Smooth muscle cell (in vitro differentiated cells): Measurements from ENCODE around the gene MPIG6B. TPM values are rescaled to one million over a fixed set of nuclear protein-coding genes. Genes with fewer than 3 reads are reported as not detected.

ENCODE experiments used
- DNase-seq: peaks from one replicate; lab custom pipeline; 2025; ENCODE audit not compliant: unreplicated experiment; lab: John Stamatoyannopoulos, UW
- H2AFZ ChIP-seq: fragments of 200-600 bp; sonication (generic); 2 replicates; pipeline ENCODE4 v1.6.0; 2016; ENCODE audit warnings: antibody characterized with exemption, low read depth, mild to moderate bottlenecking
- H3F3A ChIP-seq: fragments of 200-600 bp; sonication (generic); 2 replicates; pipeline ENCODE4 v1.6.0; 2017; ENCODE audit warnings: antibody characterized with exemption, low read depth
- H3K27ac ChIP-seq: fragments of 200-600 bp; sonication (generic); 2 replicates; pipeline ENCODE4 v1.5.1; 2016; ENCODE audit warnings: low read depth, mild to moderate bottlenecking
- H3K27me3 ChIP-seq: fragments of 200-600 bp; sonication (generic); 2 replicates; pipeline ENCODE4 v1.6.1; 2016; ENCODE audit warnings: low read depth, mild to moderate bottlenecking
- H3K36me3 ChIP-seq: fragments of 200-600 bp; sonication (generic); 2 replicates; pipeline ENCODE4 v1.5.1; 2016; ENCODE audit warnings: low read depth
- H3K4me1 ChIP-seq: fragments of 200-600 bp; sonication (generic); 2 replicates; pipeline ENCODE4 v1.5.1; 2016; ENCODE audit warnings: low read depth
- H3K4me2 ChIP-seq: fragments of 200-600 bp; sonication (generic); 2 replicates; pipeline ENCODE4 v1.6.0; 2016; ENCODE audit warnings: mild to moderate bottlenecking
- H3K4me3 ChIP-seq: fragments of 200-600 bp; sonication (generic); 2 replicates; pipeline ENCODE4 v1.5.1; 2016; ENCODE audit warnings: mild to moderate bottlenecking
- H3K79me2 ChIP-seq: fragments of 200-600 bp; sonication (generic); 2 replicates; pipeline ENCODE4 v1.6.0; 2016; ENCODE audit warnings: low read depth, mild to moderate bottlenecking
- H3K9ac ChIP-seq: fragments of 200-600 bp; sonication (generic); 2 replicates; pipeline ENCODE4 v1.6.0; 2016; ENCODE audit warnings: low read depth
- H3K9me3 ChIP-seq: fragments of 200-600 bp; sonication (generic); replicated peaks from 2 replicates; pipeline ENCODE4 v1.5.1; 2016; ENCODE audit warnings: low read depth
- H4K20me1 ChIP-seq: fragments of 200-600 bp; sonication (generic); 2 replicates; pipeline ENCODE4 v1.6.0; 2016; ENCODE audit warnings: low read depth
- WGBS: methylation state at CpG from one replicate; pipeline ENCODE4 v1.1.7; 2016; ENCODE audit warnings: low lambda C conversion rate; 5-methylcytosine and 5-hydroxymethylcytosine counted together
- polyA plus RNA-seq: library from polyadenylated mRNA; unstranded; fragments of >200 nt; fragmentation: Nextera tagmentation; extraction: Ambion mirVana; gene quantifications from 2 replicates; pipeline ENCODE4 v1.2.1, GENCODE V29; 2016
- total RNA-seq: library from RNA; depleted of rRNA; stranded (reverse); fragments of >200 nt; gene quantifications from 2 replicates; pipeline ENCODE4 v1.2.3, GENCODE V29; 2014
- TF ChIP-seq, protein P1 (sequence below): fragments of 200-600 bp; sonication (generic); IDR thresholded peaks from 2 replicates; pipeline ENCODE4 v1.5.1; 2017; ENCODE audit warnings: borderline replicate concordance, mild to moderate bottlenecking, antibody characterized with exemption; ENCODE audit not compliant: insufficient read depth, poor library complexity, severe bottlenecking

MPIG6B gene
- total and polyA plus RNA-seq, 2 experiments from 2014 or later: not detected

GRCh38 chr6:31710523-31711219 is 12.5 kb upstream of the MPIG6B start:
- Histone ChIP-seq H3K4me1 (peaks cover 21% of the 10 kb centered on the region), H3F3A (no peaks in the 10 kb centered on the region), H3K9ac (no peak overlapping the region), H3K27ac (no peak overlapping the region), H3K4me3 (no peak overlapping the region), H2AFZ (no peak overlapping the region), H3K36me3 (no peaks in the 10 kb centered on the region), H3K27me3 (no peaks in the 10 kb centered on the region), H3K79me2 (no peaks in the 10 kb centered on the region), H3K9me3 (no peaks in the 10 kb centered on the region), H3K4me2 (no peak overlapping the region), H4K20me1 (no peaks in the 10 kb centered on the region)
- TF ChIP-seq, protein P1, sequence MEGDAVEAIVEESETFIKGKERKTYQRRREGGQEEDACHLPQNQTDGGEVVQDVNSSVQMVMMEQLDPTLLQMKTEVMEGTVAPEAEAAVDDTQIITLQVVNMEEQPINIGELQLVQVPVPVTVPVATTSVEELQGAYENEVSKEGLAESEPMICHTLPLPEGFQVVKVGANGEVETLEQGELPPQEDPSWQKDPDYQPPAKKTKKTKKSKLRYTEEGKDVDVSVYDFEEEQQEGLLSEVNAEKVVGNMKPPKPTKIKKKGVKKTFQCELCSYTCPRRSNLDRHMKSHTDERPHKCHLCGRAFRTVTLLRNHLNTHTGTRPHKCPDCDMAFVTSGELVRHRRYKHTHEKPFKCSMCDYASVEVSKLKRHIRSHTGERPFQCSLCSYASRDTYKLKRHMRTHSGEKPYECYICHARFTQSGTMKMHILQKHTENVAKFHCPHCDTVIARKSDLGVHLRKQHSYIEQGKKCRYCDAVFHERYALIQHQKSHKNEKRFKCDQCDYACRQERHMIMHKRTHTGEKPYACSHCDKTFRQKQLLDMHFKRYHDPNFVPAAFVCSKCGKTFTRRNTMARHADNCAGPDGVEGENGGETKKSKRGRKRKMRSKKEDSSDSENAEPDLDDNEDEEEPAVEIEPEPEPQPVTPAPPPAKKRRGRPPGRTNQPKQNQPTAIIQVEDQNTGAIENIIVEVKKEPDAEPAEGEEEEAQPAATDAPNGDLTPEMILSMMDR: no peak
- 86% methylated on average over 5 of the region's 5 CpGs for WGBS
- no peak for DNase-seq

GRCh38 chr6:31711233-31711632 is 11.9 kb upstream of the MPIG6B start:
- 74% methylated on average over 8 of the region's 8 CpGs for WGBS
- DNase-seq: no peak
- Histone ChIP-seq H3K4me1 (peaks cover 21% of the 10 kb centered on the region), H4K20me1 (no peaks in the 10 kb centered on the region), H3K79me2 (no peaks in the 10 kb centered on the region), H3K4me2 (no peak overlapping the region), H3K27me3 (no peaks in the 10 kb centered on the region), H3K9me3 (no peaks in the 10 kb centered on the region), H3K4me3 (no peak overlapping the region), H3F3A (no peaks in the 10 kb centered on the region), H3K36me3 (no peaks in the 10 kb centered on the region), H3K27ac (no peak overlapping the region), H3K9ac (no peak overlapping the region), H2AFZ (no peak overlapping the region)
- TF ChIP-seq, protein P1: no peak

GRCh38 chr6:31712296-31712695 is 10.9 kb upstream of the MPIG6B start:
- Histone ChIP-seq H4K20me1 (no peaks in the 10 kb centered on the region), H2AFZ (no peak overlapping the region), H3K27me3 (no peaks in the 10 kb centered on the region), H3K36me3 (no peaks in the 10 kb centered on the region), H3K9ac (no peak overlapping the region), H3K4me3 (no peak overlapping the region), H3K79me2 (no peaks in the 10 kb centered on the region), H3F3A (no peaks in the 10 kb centered on the region), H3K4me1 (peaks cover 21% of the 10 kb centered on the region), H3K27ac (no peak overlapping the region), H3K4me2 (no peak overlapping the region), H3K9me3 (no peaks in the 10 kb centered on the region)
- DNase-seq: no peak
- WGBS: 98% methylated on average over 8 of the region's 8 CpGs
- TF ChIP-seq, protein P1: no peak

DNA sequence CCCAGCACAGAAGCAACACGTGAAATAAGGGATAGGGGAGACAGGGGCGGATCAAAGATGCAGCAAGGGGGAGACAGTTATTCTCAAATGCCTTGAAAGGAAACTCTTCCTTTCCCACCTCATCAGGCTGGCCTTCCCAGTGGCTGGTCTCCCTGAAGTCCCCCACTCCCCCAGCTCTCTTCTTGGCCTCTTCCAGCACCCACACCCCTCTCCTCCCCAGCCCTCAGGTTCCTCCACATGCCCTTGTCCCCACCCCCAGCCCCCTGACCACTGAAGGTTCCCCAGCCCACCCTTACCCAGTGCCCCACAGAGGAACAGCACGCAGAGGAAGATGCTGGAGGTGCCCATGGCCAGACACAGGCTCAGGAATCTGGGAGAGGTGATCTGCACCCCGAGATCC is 9.7 kb upstream of the MPIG6B start:
- Histone ChIP-seq H3K36me3 (no peaks in the 10 kb centered on the region), H3K79me2 (no peaks in the 10 kb centered on the region), H3K9ac (no peak overlapping the region), H3F3A (no peaks in the 10 kb centered on the region), H3K4me2 (peak overlapping the region; percentile 34), H2AFZ (peak overlapping the region; percentile 91), H3K27ac (no peak overlapping the region), H3K4me3 (no peak overlapping the region), H3K4me1 (peaks cover 21% of the 10 kb centered on the region), H3K27me3 (no peaks in the 10 kb centered on the region), H4K20me1 (no peaks in the 10 kb centered on the region), H3K9me3 (no peaks in the 10 kb centered on the region)
- WGBS: 81% methylated on average over 4 of the region's 4 CpGs
- no peak for DNase-seq
- TF ChIP-seq, protein P1: no peak
